Stimulated activated naive CD4-positive, alpha-beta T cell (primary cell): ENCODE data around the gene CHAC2.
"Not testable (repeated sequence)": the region's sequence is repeated elsewhere in the genome, so short reads cannot be mapped to it uniquely, and the experiment has no call there.

Source experiments
- DNase-seq, 6 experiments: peaks; one replicate each; lab custom pipeline; 2025; lab: John Stamatoyannopoulos, UW

Gene CHAC2

DNA sequence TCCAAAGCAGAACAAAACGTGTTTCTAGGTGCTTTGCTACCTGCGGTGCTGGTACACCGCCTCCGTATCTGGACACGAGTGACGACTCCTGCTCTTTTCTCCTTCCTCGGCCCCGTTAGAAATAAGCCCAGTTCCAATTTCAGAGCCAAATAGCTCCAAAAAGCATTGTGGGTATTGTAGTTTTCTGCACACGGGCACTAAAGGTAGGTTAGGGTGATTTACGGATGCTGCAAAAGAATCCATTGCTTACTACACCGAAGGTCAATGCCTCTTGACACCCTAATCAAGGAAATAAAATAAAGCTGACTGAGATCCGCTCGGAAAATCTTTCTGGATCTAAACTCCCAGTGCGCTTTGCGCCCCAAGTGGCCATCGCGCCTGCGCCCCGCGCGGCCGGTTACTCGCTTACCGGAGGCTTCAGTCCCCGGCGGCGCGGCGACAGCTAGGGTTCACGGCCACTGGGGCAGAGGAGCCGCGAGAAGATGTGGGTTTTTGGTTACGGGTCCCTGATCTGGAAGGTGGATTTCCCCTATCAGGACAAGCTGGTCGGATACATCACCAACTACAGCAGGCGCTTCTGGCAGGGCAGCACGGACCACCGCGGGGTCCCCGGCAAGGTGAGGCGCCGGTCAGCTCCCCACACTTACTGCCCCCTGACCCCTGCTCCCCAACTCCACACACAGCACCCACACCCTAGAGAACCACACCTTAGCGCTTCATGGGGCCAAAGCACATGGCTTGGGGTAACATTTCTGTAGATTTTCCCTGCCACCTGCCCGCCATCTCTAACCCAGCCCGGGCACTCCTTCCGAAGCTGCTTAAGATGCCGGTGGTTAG, at the start of gene CHAC2:
TSS of gene CHAC2 (plus strand) at position 400 of the 837 bp plus-strand sequence. CDS start at position 483, 83 bp downstream.
- peak; percentile 67 to 86 (median 76) for DNase-seq

DNA sequence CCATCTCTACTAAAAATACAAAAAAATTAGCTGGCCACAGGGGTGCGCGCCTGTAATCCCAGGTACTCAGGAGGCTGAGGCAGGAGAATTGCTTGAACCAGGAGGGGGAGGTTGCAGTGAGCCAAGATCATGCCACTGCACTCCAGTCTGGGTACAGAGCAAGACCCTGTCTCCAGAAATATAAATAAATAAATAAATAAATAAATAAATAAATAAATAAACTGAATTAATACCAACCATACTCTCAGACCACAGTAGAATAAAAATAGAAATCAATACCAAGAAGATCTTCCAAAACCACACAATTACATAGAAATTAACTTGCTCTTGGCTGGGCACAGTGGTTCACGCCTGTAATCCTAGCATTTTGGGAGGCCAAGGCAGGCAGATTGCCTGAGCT, 46.7 kb upstream of the CHAC2 start:
- DNase-seq: not testable (repeated sequence)

DNA sequence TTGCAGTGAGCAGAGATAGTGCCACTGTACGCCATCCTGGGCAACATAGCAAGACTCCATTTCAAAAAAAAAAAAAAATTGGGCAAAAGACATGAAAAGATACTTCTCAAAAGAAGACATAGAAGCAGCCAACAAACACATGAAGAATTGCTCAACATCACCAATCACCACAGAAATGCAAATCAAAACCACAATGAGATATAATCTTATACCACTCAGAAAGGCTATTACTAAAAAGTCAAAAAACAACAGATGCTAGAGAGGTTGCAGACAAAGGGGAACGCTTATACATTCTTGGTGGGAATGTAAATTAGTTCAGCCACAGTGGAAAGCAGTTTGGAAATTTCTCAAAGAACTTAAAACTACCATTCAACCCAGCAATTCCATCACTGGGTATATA, 43.1 kb upstream of the CHAC2 start:
- no peak for DNase-seq

DNA sequence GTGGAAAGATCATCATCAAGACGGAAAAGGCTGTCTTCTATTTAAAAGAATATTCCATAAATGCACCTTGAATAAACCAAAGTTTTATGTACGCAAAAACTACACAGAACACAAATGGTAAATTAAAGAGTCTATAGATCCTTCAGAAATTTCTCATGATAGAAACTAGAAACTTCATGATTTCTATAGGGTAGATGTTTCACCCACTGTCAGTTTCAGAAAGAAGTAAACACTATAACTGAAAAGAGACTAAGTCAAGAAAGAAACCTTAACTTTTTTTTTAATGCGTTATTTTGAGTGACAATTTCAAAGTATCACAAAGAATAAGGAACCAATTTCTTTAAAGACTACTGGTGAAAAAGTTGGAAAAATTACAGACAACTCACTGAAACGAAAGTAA, 41.9 kb upstream of the CHAC2 start:
- DNase-seq: no peak

DNA sequence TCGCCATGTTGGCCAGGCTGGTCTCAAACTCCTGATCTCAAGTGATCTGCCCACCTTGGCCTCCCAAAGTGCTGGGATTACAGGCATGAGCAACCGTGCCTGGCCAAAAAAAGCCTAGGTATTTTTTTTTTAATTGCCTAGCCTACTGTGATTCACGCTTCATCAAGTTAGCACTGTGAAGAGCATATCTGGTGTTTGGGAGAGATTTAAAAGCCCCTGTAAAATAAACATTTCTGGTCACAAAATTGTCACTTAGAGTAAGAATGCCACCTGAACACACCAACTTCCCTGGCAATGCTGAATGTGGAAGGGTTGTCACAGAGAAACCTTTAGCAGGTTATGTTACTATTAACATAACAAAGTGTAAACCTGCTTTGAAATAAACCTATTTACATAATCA, 39.7 kb upstream of the CHAC2 start:
- no peak for DNase-seq

DNA sequence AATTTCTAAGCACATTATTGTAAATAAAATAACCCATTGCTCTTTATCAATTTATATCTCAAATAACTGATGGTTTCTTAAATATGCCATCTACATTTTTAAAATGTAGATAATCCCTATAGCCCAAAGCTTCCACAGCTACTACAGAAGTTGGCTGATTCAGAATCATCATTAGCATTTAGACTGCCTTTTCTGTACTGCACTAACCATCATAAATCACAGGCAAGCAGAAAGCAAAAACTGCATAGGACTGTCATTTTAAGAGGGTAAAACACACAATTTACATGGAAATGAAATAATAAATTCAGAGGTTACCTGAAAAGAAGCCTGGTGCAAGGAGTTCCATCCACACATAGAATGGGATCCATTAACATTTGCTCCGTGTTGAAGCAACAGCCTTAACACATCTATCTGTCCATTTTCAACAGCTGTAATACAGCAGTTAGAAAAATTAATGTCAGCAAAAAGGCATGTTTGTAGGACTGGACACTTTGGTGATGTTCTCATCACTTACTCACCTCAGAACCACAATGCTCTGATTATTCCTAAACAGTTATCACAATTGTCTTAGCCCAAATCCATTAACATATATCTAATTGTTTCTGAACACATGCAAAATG, 38.4 kb upstream of the CHAC2 start:
- DNase-seq: no peak

DNA sequence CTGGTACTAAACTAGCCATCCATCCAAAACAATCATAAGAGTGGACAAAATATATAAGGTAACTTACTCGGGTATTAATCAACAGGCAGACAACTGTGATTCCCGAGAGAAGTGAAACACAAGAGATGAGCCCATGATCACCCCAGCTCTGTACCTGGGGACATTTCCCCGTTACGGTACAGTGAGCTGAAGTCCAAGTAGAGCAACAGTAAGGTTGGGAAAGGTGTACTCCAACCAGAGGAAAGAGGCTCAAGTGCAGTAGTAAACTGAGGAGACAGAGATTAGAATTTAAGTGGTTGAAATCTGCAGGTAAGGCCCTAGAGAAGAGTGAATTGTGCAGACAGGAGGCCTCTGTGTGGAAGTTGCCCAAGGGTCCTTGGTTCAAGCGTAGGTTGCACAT, 30.5 kb upstream of the CHAC2 start:
- DNase-seq: no peak

DNA sequence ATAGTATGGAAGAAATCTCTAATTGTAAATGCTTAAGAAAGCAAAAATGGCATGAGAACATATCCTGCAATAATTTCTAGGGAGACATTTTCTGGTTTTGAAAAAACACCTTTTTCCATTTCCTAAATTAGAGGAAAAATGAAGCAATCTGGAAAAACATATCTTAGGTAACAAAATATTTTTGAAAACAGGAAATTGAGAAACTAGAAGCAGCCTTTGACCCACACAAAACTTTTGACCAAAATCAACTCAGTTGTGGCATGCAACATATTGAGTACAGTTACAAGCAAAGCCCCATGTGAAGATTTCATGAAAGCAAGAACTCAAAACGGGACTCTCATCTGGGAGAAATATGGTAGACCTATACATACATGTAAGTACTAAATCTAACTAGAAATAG, 28.6 kb upstream of the CHAC2 start:
- no peak for DNase-seq

DNA sequence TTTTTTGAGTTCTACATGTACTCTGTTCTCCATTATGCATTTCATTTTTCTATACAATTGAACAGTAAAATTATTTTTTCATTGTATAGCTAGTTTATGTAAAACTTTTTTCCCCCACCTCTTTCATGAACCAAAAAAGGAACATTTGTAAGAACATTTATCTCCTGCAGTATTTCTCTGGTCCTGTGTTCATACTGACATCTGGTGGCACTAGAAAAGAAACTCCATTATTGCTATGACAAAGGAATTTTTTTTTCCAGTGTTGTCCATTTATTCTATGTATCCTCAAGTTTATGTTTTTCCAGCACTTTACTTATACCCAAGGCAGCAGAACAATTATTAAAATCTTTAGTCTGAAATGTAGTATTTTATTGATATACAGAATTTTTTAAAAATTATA, 27.4 kb upstream of the CHAC2 start:
- DNase-seq: peak in 1 of 6 experiments; percentile 1

DNA sequence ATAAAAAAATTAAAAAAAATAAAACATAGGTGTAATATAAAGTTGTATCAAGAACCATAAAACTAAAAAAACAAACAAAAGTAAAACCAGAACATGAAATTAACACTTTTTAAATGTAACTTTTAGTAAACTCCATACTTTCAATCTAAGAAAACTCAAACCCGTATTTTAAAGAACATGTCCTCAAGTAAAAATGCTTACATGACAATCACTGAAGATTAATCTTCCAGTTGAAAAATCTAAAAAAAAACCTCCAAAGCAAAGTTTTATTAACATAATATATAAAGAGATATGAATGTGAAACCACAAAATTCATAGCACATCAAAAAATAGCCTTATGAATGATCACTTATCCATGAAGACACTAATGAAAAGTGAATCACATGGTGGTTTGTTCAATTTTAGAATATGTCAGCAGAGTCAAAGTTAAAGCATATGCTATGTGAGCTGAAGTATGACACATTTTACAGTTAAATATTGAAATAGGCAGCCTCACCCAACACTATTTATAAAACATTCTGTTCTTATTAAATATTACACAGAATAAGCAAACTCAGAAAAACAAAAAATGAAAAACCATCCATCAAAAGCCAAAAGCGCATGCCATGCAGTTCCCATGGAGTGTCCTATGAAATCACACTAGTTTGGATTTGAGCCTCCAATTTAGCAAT, 23.1 kb upstream of the CHAC2 start:
- no peak for DNase-seq

DNA sequence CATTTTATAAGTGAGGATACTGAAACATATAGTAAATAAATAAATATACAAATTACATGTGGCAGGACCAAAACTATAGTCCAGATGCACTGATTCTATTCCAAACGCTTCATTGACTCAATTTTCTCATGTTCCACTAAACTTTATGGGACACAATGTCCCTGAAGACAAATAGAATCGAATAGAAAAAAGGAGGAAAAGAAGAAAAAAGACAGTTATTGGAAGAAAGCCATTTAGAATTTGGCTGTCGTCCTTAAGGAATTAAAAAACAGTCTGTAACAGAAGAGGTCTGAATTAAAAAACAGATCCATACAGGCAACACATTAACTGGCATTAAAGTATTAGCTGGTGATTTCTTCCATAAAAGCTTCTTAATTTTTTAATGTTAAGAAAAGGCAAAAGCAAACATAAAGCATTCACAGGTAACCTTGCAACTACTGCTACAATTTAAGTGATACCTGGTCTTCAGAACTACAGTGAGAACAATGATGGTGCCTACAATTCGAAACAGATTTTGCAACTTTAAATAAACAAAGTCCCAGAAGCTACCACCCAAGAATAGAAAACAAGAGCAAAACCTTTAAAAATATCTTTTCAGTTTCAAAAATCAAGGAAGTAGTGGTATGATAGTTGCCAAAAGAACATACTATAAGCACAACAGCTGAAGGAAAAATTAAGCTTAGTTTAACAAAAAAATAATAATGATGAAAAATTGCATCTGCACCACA, 17.4 kb upstream of the CHAC2 start:
- no peak for DNase-seq

DNA sequence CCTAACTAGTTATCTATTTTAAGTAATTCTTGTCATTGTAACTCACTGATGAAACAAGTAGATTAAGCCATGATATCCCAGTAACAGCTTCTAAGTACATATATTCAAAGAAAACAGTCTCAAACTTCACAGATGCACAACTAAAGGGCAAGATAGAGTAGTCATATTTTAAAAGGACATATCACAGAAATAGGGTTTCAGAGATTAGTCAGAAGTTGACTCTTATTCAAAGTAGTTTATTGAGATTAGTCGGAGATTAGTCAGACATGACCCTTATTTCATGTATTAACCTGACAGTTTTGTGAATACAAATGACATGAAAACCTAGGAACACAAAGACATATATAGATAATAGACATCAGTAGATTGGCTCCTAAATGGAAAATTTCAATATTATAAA, 15.9 kb upstream of the CHAC2 start:
- no peak for DNase-seq

DNA sequence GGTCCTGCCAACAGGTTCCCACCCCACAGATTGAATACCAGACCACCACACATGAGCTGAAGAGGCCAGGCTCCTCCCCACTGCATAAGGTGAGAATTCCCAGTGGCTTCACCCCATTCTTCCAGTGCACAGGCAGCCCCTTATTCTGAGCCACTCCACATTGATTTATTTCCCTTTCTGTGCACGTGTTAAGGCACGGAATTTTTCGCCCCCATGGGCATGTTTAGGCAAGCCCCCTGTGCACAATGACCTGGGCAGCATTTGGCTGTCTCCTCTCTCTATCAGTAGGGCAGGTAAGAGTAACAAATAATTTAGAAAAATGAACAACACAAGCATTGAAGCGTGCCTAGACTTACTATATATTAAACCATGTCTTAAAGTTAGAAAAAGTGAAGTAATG, 15.2 kb upstream of the CHAC2 start:
- DNase-seq: no peak

DNA sequence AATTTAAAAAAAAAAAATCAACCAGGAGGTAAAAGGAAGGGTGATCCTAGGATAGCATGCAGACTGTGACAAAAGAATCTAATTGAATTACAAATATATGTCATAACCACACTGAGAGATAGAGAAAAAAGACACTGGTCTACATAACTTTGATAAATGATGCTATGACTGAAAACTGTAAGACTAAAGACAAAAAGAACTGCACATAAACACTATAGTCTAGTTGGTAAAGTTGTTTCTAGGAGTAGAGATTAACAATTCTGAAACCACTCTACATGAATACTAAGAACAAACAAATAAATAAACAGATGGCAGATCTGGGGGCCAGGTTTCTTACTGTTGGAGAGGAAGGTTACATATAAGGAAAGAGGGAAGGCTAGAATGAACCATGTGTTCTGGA, 14.6 kb upstream of the CHAC2 start:
- no peak for DNase-seq

DNA sequence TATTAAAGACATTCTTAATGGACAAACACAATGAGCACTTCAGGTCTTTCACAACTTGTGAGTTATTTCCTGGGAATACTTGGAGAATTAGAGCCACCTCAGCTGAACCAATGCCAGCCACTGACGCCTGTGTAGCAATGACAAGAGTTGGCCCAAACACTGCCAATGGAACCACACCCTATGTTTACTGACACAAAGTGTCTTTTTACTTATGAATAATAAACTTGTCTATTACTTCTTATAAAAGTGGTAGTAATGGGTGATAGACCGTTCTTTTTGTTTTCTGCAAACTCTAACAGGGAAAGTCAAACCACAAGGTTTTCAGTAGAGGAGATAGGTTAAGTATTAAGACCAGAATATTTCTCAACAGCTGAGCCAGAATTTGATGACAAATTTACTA, 12.5 kb upstream of the CHAC2 start:
- DNase-seq: no peak

DNA sequence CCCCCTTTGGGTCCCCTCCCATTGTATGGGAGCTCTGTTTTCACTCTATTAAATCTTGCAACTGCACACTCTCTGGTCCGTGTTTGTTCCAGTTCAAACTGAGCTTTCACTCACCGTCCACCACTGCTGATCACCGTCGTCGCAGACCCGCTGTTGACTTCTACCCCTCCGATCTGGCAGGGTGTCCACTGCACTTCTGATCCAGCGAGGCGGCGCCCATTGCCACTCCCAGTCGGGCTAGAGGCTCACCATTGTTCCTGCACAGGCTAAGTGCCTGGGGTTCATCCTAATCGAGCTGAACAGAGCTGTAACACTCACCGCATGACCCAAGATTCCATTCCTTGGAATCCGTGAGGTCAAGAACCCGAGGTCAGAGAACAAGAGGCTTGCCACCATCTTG, 11.0 kb upstream of the CHAC2 start:
- DNase-seq: no peak

DNA sequence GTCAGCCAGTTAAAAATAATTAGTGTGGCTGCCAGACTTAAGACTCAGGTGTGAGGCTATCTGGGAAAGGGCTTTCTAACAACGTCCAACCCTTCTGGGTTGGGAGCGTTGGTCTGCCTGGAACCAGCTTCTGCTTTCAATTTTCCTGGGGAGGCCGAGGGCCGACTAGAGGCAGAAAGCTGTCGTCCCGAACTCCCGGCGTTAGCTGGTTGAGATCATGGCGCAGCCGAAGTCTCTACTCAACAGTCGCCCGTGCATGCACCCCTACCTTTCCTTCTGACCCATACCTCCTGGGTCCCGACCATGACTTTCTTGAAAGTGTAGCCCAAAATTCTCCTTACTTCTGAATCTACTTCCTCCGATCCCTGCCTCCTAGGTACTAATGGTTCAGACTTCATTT, 10.4 kb upstream of the CHAC2 start:
- not testable (repeated sequence) for DNase-seq

DNA sequence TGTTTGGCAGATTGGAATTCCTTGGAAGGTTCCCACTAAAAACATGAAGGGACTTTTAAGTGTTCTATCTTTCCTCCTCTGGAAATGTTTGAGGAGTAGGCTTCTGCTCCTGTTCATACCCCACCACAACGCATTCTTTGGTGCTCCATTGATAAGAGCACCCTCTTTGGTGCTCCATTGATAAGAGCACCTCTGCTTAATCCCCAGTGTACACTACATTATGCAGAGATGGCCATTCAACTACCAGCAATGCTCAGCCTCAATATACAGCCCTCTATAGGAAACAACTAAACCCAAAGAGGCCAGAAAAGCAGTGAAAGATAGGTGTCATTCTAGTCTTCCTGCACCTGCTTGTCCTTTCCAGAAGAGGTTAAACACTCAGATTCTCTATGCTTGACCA, 1.8 kb upstream of the CHAC2 start:
- DNase-seq: no peak

DNA sequence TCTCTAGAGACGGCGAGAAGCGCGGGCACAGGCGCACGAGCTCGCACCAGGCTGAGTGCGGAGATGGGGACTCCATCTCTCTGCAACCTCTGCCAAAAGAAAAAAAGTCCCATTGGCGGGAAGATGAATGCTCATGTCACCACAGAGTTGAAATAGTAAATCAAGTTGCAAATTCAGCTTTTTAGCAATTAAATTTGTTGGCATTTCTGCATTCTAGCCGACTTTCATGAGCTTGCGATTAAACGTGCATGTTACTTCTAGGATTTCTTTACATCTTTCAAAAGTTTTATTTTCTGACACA, 588 bp downstream of the CHAC2 start:
- DNase-seq: no peak

DNA sequence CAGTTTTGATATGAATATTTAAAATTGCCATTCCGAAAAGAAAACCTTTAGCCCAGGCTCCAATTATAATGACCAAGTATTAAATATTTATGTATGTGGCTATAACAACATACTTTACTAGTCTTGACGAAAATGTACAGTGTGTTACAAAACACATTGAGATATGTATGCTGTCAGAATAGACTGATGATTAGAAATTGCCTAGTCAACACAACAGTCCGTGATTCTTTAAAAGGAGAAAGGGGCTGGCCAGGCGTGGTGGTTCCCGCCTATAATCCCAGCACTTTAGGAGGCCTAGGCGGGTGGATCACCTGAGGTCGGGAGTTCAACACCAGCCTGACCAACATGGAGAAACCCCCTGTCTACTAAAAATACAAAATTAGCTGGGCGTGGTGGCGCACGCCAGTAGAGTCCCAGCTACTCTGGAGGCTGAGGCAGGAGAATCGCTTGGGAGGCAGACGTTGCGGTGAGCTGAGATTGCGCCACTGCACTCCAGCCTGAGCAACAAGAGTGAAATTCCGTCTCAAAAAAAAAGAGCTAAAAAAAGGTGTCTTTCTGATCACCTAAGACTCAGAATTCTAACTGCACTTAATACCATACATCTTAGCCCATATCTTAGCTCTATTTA, 1.8 kb downstream of the CHAC2 start:
- DNase-seq: no peak

DNA sequence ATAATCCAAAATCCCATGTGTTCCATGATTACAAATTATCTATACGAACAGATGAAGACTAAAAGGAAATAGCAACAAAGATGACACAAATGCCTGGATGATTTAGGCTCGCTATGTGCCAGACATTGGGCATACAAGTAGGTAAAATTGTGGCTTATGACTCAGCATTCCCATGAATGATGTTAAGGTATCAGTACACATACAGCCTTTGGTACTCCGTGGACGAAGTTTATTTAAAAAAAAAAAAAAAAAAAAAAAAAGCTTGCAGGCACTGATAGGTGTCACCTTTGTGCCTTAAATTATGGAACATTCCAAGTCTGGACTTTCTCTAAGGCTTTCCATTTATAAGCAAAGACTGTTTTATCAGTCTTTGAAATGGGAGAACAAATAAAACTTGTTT, 2.7 kb downstream of the CHAC2 start:
- DNase-seq: no peak

DNA sequence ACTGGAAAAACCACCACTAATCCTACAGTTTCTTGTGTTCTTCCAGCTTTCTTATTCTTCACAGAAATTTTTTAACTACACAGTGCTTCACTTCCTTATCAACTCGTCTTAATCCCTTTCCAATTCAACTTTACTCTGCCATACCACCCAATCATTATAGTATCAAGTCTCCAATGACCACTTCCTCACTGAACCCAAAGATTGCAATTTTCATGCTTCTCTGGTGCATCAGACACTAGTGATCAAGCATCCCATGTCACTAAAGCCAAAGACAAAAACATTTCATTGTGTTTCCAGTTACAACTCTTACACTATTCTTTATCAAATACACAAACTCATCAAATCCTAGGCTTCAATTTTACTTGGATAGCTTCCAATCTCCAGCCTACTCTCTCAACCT, 9.5 kb downstream of the CHAC2 start:
- DNase-seq: no peak
